ENCODE measurements around the gene CRHR2.
"Not testable (repeated sequence)": the region's sequence is repeated elsewhere in the genome, so short reads cannot be mapped to it uniquely, and the experiment has no call there.

The CRHR2 gene

DNA sequence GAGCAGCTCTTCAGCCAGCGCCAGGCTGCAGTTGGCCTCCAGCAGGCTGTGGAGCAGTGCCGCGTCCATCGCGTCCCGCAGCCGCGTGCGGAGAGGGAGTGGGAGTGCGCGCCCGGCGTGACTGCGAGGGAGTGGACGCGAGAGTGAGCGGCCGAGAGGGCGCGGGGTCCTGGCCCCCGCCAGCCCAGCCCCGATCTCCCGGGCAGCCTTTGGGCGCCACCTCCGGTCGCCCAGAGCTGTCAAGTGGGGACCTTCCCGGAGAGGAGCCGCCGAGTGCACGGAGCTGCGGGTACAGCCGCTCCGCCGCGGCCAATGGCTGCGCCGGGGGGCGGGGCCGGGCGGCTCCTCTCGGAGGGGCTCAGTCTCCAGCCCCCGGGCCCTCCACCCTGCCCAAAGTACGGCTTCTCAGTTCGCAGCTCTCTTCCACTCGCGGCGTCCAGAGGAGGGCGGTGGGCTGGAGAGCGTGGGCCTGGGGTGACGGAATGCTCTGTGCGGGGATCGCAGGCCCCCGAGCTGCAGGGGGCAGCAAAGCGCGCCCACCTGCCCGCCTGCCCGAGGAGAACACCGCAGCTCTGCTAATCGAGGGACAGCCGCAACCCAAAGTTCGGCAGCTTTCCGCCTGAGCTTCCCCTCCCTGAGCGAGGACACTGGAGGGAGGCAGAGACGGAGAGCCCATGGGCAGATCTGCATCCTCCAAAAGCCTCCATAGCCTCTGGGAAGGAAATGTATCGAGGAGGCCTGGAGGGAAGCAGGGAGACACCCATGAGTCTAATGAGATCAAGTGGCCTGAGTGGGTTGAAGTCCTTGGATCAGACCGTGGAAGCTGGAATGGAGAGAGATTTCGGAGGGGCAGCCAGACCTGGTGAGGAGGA is at the start of gene CRHR2:
CRHR2 (minus strand) TSS at position 245 of the 872 bp plus-strand sequence; CDS start at position 69, 176 bp downstream.
- DNase-seq (ENCODE audit: low read depth), result no peak

GRCh38 chr7:30731581-30731980 is 49.3 kb upstream of the CRHR2 start:
- DNase-seq (ENCODE audit: low read depth), result no peak

- DNase-seq (ENCODE audit: low read depth), result no peak
Measured at GRCh38 chr7:30730996-30731395, 48.7 kb upstream of the CRHR2 start.

GRCh38 chr7:30730097-30730496 is 47.8 kb upstream of the CRHR2 start:
- DNase-seq (ENCODE audit: low read depth), result no peak

- no peak for DNase-seq (ENCODE audit: low read depth)
Measured at GRCh38 chr7:30729642-30730041, 47.4 kb upstream of the CRHR2 start.

- no peak for DNase-seq (ENCODE audit: low read depth)
Measured at GRCh38 chr7:30728591-30729100, 46.4 kb upstream of the CRHR2 start.

DNA sequence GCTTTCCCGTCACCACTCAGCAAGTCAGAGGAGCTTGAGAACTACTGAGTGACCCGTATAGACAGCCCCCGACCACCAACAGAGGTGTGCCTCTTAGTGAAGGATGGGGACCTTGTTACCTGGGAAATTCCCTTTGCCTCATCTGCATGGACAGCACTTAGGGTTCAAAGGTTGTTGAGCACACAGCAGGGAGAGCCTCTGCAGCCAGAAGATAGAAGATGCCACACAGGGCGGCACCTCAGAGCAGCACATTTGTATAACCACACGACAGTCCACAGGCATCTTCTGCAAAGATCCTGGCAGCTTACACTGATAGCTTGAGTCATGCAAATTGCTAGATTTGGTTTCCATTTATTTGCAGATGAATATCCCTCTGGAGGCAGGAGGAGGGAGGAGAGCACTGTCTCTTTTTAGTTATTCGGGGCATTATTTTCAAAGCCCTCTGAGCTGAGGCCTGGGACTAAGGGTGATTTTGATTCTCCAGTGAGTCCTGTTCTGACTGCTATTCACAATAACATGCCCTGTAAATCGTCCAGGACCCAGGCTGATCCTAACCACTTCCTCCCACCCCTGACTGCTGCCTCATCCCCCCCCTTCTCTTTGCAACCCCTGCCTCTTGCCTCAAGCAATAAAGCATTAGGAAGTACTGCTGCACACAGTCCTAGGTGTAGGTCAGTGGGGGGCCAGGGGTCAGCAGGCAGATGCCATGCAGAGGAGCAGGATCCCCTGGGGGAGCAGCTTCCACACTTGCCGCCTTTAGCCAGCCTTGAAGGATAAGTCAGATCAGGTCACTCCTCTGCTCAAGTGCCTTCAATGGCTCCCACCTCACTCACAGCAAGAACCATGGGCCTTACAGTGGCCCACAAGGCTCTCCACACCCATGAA is 45.0 kb upstream of the CRHR2 start:
- DNase-seq (ENCODE audit: low read depth), result no peak

GRCh38 chr7:30726296-30727006 is 44.2 kb upstream of the CRHR2 start:
- no peak for DNase-seq (ENCODE audit: low read depth)

- DNase-seq (ENCODE audit: low read depth), result no peak
Measured at GRCh38 chr7:30723776-30724175, 41.5 kb upstream of the CRHR2 start.

DNA sequence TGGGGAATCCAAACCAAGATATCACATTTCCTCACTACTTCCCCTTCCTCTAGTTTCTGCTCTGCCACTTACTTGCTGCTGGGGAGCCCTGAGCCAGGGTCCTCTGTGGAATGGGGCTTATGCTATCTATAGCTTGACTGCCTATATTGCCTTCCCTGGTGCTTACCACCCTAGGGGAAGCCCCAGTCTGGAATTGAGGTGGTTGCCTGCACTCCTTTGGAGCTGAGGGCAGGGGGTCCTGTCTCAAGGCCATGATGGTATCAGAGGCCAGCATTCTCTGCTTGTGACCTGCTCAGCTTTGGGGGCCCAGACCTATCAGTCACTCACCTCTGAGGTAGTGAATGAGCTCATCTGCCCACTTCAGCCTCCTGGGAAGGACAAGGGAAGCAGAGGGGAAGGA is 40.4 kb upstream of the CRHR2 start:
- no peak for DNase-seq (ENCODE audit: low read depth)

GRCh38 chr7:30722187-30722586 is 39.9 kb upstream of the CRHR2 start:
- no peak for DNase-seq (ENCODE audit: low read depth)

- no peak for DNase-seq (ENCODE audit: low read depth)
Measured at GRCh38 chr7:30721211-30721610, 39.0 kb upstream of the CRHR2 start.

DNA sequence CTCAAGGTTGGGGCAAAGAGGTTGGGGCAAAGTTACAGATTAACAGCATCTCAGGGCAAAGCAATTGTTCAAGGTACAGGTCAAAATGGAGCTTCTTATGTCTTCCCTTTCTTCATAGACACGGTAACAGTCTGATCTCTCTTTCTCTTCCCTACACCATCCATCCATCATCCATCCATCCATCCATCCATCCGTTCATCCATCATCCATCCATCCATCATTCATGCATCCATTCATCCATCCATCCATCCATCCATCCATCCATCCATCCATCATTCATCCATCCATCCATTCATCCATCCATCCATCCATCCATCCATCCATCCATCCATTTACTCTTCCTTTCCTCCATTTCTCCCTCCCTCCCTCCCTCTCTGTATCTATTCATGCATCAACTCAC is 37.2 kb upstream of the CRHR2 start:
- DNase-seq (ENCODE audit: low read depth), result not testable (repeated sequence)

- DNase-seq (ENCODE audit: low read depth), result no peak
Measured at GRCh38 chr7:30717181-30717580, 34.9 kb upstream of the CRHR2 start.

DNA sequence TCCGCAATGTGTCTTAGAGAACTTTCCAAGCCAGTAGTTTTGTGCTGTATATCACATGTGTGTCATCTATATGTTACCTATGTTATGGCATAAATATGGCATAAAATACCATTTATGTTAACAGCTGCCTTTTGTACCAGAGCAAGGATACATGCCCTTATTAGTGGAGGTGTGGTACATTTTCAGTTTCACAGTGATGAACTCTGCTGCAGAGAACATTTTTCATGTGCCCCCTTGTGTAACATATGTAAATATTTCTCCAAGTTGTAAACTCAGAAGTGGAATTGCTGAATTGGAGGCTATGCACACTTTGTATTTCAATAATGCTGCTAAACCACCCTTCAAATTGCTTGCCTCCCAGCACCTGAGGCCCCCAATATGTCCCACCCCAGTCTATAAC is 31.9 kb upstream of the CRHR2 start:
- no peak for DNase-seq (ENCODE audit: low read depth)

DNA sequence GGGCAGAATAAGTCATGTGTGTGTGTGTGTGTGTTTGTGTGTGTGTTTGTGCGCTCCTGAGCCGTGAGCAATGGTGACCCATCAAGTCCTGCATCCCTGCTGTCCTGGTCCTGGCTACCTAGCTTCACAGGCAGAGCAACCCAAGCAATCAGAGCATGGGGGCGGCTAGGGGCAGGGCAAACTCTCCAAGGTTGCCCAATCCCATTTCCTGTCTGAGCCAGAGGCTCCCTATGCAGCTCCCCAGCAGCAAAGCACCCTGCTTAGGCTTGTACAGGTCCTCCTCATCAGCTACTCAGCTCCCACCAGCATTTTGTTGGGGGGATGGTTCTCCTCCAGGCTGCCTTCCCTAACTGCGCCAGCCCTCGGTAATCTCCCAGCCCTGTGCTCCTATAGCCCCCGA is 31.1 kb upstream of the CRHR2 start:
- DNase-seq (ENCODE audit: low read depth), result no peak

GRCh38 chr7:30710669-30711068 is 28.4 kb upstream of the CRHR2 start:
- no peak for DNase-seq (ENCODE audit: low read depth)

- DNase-seq (ENCODE audit: low read depth), result no peak
Measured at GRCh38 chr7:30709549-30709948, 27.3 kb upstream of the CRHR2 start.

DNA sequence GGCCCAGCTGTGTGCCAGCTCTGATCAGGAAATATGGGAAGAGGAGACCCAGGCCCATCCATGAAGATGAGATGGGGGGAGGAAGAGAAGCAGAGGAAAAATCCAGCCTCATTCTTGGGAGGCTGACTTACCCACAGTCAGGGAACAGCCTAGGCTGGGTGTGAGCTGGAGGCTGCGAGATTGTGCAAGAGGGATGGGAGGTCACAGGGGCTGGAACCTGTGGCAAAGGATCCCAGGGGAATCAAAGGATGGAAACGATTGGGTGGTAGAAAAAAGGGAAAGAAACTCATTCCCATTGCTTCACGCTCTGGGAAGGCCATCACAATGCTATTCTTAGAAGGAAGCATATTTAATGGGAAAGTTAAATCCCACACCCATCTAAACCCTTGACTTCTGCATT is 26.7 kb upstream of the CRHR2 start:
- DNase-seq (ENCODE audit: low read depth), result no peak

- no peak for DNase-seq (ENCODE audit: low read depth)
Measured at GRCh38 chr7:30708412-30708811, 26.2 kb upstream of the CRHR2 start.

GRCh38 chr7:30707391-30708357 is 25.4 kb upstream of the CRHR2 start:
- DNase-seq (ENCODE audit: low read depth), result no peak

Measured in non-pigmented ciliary epithelial cell (primary cell).